Natural killer cell treated with Interleukin-12 subunit alpha and Interleukin-12 subunit beta and Interleukin-15 and Interleukin-18, amount 100 ng/mL, for 72 hours (primary cell): ENCODE measurements around the gene HOXD10. TPM values are rescaled to one million over a fixed set of nuclear protein-coding genes. Genes with fewer than 3 reads are reported as not detected.
A peak's percentile ranks its signal among the peaks of the same experiment; 100 is the strongest.

Source experiments
- ATAC-seq, 2 donors: fragments of 150-1000 bp; cut with Tn5 transposase in 1 of 2; sonication (Bioruptor Pico), chemical (Tn5 transposase) in 1 of 2; 2 replicates each; pipeline ENCODE4 v1.10.0; 2021
- DNase-seq: peaks from one replicate; pipeline ENCODE4 v3.0.0; 2022; ENCODE audit warnings: low spot score
- H3K27ac Mint-ChIP-seq, 2 donors: 1 replicate in 1 of 2; 2 replicates in 1 of 2; pipeline ENCODE4 v1.8.0; 2022; ENCODE audit warnings: mixed read lengths in 2 of 2, mild to moderate bottlenecking in 1 of 2, moderate library complexity in 1 of 2
- H3K27me3 Mint-ChIP-seq, 2 donors: 1 replicate in 1 of 2; 2 replicates in 1 of 2; pipeline ENCODE4 v1.8.0; 2022; ENCODE audit warnings: mixed read lengths in 2 of 2
- H3K36me3 Mint-ChIP-seq: one replicate; pipeline ENCODE4 v1.8.0; 2022; ENCODE audit warnings: mixed read lengths
- H3K4me1 Mint-ChIP-seq, 2 donors: 1 replicate in 1 of 2; 2 replicates in 1 of 2; pipeline ENCODE4 v1.8.0; 2022; ENCODE audit warnings: low read depth in 2 of 2, mixed read lengths in 2 of 2, mild to moderate bottlenecking in 1 of 2
- H3K4me3 Mint-ChIP-seq: one replicate; pipeline ENCODE4 v1.8.0; 2022; ENCODE audit warnings: mixed read lengths
- H3K9me3 Mint-ChIP-seq: 2 replicates; pipeline ENCODE4 v1.8.0; 2022; ENCODE audit warnings: mixed read lengths
- total RNA-seq, 2 donors: library from RNA; stranded (reverse); gene quantifications; one replicate each; pipeline ENCODE4 v1.2.3, GENCODE V29; 2022

HOXD10 gene
- total RNA-seq, 2 donors from 2014 or later = not detected

DNA sequence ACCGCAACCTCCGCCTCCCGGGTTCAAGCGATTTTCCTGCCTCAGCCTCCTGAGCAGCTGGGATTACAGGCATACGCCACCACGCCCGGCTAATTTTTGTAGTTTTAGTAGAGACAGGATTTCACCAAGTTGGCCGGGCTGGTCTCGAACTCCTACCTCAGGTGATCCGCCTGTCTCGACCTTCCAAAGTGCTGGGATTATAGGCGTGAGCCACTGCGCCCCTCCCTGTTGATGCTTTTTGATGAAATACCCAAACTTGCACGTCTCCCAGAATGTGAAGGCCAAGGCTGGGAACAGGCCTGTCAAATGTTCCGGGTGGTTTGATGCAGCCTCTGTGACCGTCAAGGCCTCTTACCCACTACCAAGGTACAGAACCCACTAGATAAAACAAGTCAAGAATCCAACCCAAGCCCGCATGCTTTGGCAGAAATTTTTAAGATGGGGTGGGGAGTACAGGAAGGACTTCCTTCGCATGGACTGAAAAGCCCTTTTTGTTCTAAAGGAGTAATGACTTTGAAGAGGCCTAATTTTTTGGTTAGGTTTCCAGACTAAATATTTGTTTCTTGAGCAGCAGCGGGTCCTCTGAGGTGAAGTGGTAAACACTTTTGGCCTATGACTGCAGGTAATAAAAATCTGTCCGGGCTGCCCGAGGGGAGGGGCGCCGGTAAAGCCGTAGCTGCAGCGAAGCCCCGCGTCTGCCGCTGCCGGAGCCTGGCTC, 29.1 kb upstream of the HOXD10 start:
- ATAC-seq (no peak), DNase-seq (no peak)
- H3K27ac Mint-ChIP-seq = no peak overlapping the region
- no peak overlapping the region for H3K4me3 Mint-ChIP-seq
- peaks cover 5 to 11% of the 10 kb centered on the region in 2 donors for H3K4me1 Mint-ChIP-seq
- peaks cover 50 to 88% of the 10 kb centered on the region in 2 donors for H3K27me3 Mint-ChIP-seq
- no peaks in the 10 kb centered on the region for H3K9me3 Mint-ChIP-seq
- peaks cover 12% of the 10 kb centered on the region for H3K36me3 Mint-ChIP-seq

DNA sequence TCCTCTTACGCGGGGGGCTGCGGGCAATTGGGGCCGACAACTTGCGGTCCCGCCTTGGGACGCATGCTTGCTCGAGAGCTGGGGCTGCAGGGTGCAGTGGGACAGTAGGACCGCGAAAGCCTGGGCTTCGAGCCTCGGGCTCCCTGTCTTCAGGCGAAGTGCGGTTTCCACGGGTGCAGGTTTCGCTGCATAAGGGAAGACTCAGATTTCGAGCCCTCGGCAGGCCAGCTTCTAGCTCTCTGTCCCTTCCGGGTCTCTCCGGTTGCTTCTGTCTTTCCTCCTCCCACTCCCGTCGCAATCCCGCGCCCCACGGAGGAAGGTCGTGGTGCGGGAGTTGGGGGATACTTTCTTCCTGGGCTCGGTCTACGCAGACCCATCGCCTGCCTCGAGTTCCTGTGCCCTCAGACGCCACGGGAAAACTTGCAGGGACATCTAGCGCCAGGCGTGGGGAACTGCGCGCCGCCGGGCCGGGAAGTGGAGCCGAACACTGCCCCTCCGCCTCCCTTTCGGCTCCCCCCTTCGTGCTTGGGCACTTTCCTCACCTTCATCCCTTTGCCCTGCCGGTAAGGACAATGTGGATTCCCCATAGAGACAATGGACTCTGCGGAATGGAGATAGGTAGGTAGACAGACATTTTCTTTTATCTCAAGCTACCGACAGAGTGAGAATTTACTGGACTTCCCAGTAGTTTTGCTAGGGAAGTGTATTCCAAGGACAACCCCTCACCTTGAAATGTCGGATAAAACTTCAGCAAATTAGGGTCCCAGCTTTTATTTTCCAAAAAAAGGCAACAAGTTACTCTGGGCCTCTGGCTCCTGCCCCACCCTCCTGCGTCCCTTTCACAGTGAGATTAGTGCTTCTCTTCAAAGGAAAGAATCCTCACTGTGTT, 28.3 kb upstream of the HOXD10 start:
- Mint-ChIP-seq H3K4me1 (peaks cover 5 to 11% of the 10 kb centered on the region in 2 donors), H3K9me3 (no peaks in the 10 kb centered on the region), H3K27ac (no peak overlapping the region), H3K27me3 (peaks cover 52 to 80% of the 10 kb centered on the region in 2 donors), H3K36me3 (peaks cover 12% of the 10 kb centered on the region), H3K4me3 (peak overlapping the region; percentile 58)
- DNase-seq (no peak), ATAC-seq (no peak)

DNA sequence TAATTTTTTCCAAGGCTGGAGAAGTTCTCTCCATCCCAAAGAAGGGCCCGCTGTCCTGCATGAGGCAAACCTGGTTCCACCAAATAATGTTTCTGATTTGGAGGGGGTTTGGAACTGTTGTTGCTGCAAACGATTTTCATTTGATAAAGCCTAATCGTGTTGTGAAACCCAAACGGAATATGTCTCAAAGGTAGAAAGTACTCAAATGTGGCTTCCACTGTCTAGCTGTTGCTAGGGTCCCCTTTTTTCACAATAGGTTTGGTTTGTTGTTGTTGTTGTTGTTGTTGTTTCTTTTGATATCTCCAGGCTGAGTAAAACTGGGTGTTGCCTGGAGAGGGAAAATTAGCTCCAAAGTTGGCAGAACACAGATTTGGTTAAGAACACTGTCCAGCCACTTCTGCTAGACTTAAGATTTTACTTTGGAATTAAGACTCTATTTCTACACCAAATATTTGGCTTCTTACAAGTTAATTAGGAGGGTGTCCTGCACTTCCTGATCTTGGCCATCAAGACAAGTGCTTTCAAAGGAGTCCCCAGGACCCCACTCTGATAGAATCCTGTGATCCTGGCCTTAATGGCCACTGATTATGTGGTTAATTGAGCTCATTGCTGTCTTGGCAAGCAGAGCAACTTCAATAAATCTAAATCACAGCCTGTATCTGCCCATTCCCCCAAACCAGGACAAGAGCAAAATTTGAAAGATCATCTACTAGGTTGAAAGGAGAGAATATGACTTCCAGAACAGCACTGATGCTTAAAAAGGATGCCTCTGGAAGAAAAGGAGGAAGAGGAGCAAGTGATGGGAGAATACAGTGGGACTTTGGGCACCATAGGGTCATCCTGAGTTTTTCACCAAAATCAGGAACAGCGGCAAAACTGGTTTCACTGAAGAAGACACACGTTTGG, 27.4 kb upstream of the HOXD10 start:
- no peaks in the 10 kb centered on the region for H3K9me3 Mint-ChIP-seq
- DNase-seq (no peak), ATAC-seq (no peak)
- H3K27me3 Mint-ChIP-seq = peaks cover 53 to 80% of the 10 kb centered on the region in 2 donors
- H3K36me3 Mint-ChIP-seq = peaks cover 6% of the 10 kb centered on the region
- peaks cover 5 to 14% of the 10 kb centered on the region in 2 donors for H3K4me1 Mint-ChIP-seq
- H3K4me3 Mint-ChIP-seq = no peak overlapping the region
- no peak overlapping the region for H3K27ac Mint-ChIP-seq

DNA sequence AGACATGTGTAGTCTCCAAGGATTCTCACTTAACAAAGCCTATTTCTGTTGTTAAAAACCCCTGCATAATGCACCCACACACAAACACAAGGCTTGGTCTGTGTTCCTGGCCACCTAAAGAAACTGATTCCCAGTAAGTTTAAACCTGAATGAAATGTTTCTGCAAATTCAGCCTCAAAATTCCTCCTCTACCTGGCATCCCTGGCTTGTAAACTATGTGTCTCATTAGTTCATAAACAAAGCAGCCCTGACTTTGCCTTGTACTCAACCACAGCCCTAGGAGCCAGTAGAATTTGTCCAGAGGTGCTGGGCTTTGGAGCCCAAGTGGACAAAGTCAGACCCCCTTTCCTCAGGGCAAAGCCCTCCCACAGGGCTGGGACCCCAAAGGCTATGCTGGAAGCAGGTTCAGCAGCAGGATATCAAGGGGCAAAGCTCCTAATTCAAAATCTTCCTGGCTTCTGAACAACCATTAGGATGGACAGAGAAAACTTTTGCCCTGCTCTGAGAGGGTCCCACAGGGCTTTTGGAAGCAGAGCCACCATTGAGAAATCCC, 26.7 kb upstream of the HOXD10 start:
- Mint-ChIP-seq H3K27ac (no peak overlapping the region), H3K9me3 (no peaks in the 10 kb centered on the region), H3K36me3 (peaks cover 6% of the 10 kb centered on the region), H3K4me1 (peaks cover 5 to 14% of the 10 kb centered on the region in 2 donors), H3K27me3 (peaks cover 53 to 80% of the 10 kb centered on the region in 2 donors), H3K4me3 (no peak overlapping the region)
- ATAC-seq = no peak
- DNase-seq = no peak

DNA sequence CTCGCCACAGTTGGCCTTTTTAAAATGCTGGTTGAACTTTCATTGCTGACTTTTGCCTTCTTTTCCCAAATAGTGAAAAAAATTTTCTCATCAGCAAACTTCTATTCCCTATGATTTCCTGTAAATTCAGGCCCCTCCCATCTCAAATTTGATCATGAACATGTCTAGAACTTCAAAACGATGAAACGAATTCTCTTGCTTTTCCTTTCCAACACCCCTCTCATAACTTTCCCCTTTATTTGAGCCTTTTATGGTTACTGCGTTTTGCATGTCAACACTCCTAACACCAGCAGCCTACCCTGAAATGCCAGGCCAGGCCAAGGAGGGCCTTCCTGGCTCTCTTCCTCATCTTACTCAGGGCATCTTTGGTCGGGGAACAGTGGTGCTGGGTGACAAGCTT, 25.7 kb upstream of the HOXD10 start:
- ATAC-seq (no peak), DNase-seq (no peak)
- Mint-ChIP-seq H3K27ac (no peak overlapping the region), H3K4me1 (peaks cover 5 to 14% of the 10 kb centered on the region in 2 donors), H3K4me3 (no peak overlapping the region), H3K27me3 (peaks cover 58 to 84% of the 10 kb centered on the region in 2 donors), H3K36me3 (peaks cover 6% of the 10 kb centered on the region), H3K9me3 (no peaks in the 10 kb centered on the region)

DNA sequence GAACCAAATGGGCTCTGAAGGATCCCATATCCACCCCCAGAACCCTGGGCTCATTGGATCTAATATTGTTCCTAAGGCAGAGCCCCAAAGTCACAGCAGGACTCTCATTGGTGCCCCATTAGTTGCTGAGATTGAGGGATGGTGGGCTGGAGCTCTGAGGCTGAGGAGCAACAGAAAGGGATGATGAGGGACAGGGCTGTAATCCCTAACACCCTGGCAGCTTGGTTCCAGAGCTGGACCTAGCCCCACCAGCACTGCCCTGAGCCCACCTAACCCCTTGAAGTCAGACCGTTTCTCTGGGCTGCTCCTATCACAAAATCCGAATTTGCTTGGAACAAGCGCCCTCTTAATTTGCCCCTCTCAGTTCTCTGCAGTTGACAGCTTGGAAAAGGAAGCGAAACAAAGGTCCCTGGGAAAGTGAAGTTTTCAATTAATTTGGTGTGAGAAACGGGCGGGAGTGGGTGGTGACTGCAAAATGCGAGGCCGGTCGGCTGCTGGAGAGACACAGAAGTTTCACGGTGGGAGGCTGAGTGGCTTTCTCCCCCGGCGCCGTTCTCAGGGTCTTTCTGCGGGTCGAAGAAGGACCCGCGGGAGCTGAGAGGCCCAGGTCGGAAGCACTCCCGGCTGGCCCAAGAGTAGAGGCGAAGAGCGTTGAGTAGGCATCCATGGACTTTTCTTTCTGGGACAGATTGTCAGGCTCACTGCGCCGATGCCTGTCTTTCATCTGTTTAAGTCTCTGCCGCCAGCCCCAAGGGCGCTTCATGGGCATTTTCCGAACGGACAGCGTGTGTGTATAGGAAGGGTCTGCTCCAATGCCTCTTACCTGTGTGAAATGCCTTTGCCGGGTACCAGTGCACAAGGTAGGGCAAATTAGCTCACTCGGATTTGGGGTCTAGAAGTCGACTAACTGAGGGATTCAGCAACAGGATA, 25.0 kb upstream of the HOXD10 start:
- DNase-seq (no peak), ATAC-seq (no peak)
- H3K9me3 Mint-ChIP-seq = no peaks in the 10 kb centered on the region
- H3K27ac Mint-ChIP-seq = no peak overlapping the region
- peaks cover 6% of the 10 kb centered on the region for H3K36me3 Mint-ChIP-seq
- H3K4me3 Mint-ChIP-seq = peak overlapping the region; percentile 47
- H3K27me3 Mint-ChIP-seq = peaks cover 57 to 82% of the 10 kb centered on the region in 2 donors
- peaks cover 8 to 16% of the 10 kb centered on the region in 2 donors for H3K4me1 Mint-ChIP-seq

DNA sequence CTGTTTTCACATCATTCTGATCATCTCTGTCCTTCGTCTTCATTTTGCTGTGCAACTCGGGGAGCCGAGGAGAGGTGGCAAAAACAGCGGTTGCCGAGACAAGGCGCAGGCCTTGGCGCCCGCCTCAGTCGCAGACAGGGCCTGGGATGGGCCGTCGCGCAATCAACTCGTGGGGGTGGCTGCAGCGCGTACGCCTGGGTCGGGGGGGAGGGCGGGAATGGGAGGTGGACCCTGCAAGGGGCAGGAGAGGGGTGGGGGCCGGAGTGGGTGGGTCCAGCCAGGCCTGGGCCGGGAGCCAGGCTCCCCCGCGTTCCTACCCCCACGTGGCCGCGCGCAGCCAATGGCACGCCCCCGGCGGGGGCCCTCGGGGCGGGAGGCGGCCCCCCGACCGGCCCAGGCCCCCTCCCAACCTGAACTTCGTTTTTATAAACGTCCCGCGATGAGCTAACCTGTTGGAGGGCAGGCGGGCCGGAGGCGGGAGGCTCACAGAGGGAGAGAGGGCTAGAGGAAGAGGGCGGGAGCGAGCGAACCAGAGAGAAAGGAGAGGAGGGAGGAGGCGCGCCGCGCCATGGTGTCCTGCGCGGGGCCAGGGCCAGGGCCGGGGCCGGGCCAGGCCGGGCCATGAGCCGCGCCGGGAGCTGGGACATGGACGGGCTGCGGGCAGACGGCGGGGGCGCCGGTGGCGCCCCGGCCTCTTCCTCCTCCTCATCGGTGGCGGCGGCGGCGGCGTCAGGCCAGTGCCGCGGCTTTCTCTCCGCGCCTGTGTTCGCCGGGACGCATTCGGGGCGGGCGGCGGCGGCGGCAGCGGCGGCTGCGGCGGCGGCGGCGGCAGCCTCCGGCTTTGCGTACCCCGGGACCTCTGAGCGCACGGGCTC, 24.1 kb upstream of the HOXD10 start, which contains the start of gene HOXD13:
Gene HOXD13 (plus strand): TSS at position 452 of the 875 bp plus-strand sequence. CDS start 170 bp downstream, at position 622.
- Mint-ChIP-seq H3K4me1 (peaks cover 16 to 24% of the 10 kb centered on the region in 2 donors), H3K27me3 (peaks cover 58 to 82% of the 10 kb centered on the region in 2 donors), H3K4me3 (peak within 1 kb of the TSS; percentile 47), H3K27ac (no peak within 1 kb of the TSS), H3K36me3 (no peaks in the 10 kb centered on the region), H3K9me3 (no peaks in the 10 kb centered on the region)
- ATAC-seq = peak in 1 of 2 donors; percentile 52
- DNase-seq = no peak

DNA sequence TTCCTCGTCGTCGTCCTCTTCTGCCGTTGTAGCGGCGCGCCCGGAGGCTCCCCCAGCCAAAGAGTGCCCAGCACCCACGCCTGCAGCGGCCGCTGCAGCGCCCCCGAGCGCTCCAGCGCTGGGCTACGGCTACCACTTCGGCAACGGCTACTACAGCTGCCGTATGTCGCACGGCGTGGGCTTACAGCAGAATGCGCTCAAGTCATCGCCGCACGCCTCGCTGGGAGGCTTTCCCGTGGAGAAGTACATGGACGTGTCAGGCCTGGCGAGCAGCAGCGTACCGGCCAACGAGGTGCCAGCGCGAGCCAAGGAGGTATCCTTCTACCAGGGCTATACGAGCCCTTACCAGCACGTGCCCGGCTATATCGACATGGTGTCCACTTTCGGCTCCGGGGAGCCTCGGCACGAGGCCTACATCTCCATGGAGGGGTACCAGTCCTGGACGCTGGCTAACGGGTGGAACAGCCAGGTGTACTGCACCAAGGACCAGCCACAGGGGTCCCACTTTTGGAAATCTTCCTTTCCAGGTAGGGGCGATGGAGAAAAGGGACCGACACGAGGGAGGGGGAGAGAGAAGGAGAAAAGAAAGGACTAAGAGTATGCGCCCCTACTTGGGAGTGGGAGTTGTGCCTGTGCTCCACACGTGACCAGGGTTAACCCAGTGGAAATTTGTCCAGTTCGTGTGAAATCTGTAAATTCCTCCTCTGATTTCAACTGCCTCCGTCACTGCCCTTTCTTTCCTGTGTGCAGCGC, 23.3 kb upstream of the HOXD10 start:
- Mint-ChIP-seq H3K4me1 (peaks cover 20 to 23% of the 10 kb centered on the region in 2 donors), H3K9me3 (no peaks in the 10 kb centered on the region), H3K27me3 (peaks cover 60 to 80% of the 10 kb centered on the region in 2 donors), H3K36me3 (no peaks in the 10 kb centered on the region), H3K27ac (no peak overlapping the region), H3K4me3 (peak overlapping the region; percentile 5)
- no peak for ATAC-seq
- DNase-seq = no peak

DNA sequence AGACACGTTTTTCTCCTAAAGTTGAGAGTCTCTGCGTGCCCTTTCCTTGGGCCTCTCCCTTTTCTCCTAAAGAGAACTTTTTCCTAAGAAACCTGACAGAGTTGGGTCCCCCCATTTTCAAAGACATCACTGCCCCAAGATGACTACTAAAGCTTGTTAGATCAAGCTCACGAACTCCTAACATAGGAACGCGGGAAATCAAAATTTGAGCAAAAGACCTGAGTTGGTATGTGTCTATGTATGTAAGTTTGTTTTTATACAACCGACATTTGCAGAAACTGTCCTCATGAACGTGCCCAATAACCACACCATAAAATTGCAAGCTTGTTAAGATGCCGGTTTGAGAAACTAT, 22.7 kb upstream of the HOXD10 start:
- Mint-ChIP-seq H3K27ac (no peak overlapping the region), H3K4me3 (peak overlapping the region; percentile 5), H3K27me3 (peaks cover 60 to 75% of the 10 kb centered on the region in 2 donors), H3K36me3 (no peaks in the 10 kb centered on the region), H3K4me1 (peaks cover 20 to 22% of the 10 kb centered on the region in 2 donors), H3K9me3 (no peaks in the 10 kb centered on the region)
- ATAC-seq (no peak), DNase-seq (no peak)

DNA sequence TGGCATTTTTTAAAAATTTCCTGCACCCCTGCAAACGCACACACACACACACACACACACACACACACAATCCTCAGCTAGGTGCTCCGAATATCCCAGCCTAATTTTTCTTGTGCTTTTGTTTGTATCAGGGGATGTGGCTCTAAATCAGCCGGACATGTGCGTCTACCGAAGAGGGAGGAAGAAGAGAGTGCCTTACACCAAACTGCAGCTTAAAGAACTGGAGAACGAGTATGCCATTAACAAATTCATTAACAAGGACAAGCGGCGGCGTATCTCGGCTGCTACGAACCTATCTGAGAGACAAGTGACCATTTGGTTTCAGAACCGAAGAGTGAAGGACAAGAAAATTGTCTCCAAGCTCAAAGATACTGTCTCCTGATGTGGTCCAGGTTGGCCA, 22.2 kb upstream of the HOXD10 start:
- Mint-ChIP-seq H3K36me3 (no peaks in the 10 kb centered on the region), H3K27ac (no peak overlapping the region), H3K27me3 (peaks cover 61 to 71% of the 10 kb centered on the region in 2 donors), H3K4me1 (peaks cover 20 to 22% of the 10 kb centered on the region in 2 donors), H3K4me3 (no peak overlapping the region), H3K9me3 (no peaks in the 10 kb centered on the region)
- no peak for DNase-seq
- ATAC-seq = no peak

DNA sequence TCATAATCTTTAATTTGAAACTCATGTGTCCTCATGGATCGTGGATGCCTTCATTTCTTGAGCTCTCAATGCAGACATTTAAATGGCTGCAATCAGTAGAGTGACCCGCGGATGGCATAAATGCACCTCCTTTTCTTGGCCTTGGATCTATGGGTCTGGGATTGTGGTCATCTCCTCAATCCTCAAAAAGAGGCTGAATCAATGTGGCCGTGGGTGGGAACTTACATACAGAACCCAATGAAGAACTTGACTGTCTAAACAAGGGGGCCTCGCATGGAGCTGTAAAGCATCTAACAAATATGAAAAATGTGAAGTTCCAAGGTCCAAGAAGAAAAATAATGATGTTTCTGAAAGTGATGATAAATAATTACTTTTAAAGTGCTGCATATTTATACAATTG, 21.2 kb upstream of the HOXD10 start:
- Mint-ChIP-seq H3K4me3 (no peak overlapping the region), H3K9me3 (no peaks in the 10 kb centered on the region), H3K4me1 (peaks cover 20 to 22% of the 10 kb centered on the region in 2 donors), H3K27ac (no peak overlapping the region), H3K36me3 (no peaks in the 10 kb centered on the region), H3K27me3 (peaks cover 62% of the 10 kb centered on the region in 2 donors)
- DNase-seq (no peak), ATAC-seq (no peak)
